ENCODE data around the gene FHOD3.

FHOD3 gene

DNA sequence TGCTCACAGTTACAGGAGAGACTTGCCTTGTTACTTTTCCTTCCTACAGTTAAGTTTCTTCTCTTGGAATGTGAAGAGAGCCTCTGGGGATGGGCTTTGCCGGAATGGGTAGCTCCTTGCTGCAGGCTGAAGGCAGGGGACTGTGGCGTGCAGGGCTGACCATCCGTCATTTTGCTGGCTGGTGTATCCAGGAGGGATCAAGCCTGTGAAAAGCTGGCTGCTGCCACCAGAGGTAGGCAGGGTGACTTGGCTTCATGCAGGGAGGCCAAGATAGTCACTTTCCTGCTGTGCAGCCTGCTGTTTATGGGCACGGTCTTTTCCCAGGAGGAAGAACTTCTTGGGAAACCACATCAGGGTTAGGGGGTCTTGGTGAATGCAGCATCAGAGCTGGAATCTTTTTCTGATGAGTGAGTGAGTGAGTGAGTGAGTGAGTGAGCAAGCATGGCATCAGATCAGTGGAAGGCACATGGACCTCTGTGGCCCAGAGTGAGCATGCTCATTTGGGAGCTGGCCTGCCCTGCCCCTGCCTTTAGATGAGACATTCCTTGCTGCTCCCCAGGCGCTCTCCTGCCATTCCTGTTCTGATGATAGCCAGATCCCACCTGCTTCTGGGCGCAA lies 33.0 kb downstream of the FHOD3 start:
- TF ChIP-seq, protein P1, sequence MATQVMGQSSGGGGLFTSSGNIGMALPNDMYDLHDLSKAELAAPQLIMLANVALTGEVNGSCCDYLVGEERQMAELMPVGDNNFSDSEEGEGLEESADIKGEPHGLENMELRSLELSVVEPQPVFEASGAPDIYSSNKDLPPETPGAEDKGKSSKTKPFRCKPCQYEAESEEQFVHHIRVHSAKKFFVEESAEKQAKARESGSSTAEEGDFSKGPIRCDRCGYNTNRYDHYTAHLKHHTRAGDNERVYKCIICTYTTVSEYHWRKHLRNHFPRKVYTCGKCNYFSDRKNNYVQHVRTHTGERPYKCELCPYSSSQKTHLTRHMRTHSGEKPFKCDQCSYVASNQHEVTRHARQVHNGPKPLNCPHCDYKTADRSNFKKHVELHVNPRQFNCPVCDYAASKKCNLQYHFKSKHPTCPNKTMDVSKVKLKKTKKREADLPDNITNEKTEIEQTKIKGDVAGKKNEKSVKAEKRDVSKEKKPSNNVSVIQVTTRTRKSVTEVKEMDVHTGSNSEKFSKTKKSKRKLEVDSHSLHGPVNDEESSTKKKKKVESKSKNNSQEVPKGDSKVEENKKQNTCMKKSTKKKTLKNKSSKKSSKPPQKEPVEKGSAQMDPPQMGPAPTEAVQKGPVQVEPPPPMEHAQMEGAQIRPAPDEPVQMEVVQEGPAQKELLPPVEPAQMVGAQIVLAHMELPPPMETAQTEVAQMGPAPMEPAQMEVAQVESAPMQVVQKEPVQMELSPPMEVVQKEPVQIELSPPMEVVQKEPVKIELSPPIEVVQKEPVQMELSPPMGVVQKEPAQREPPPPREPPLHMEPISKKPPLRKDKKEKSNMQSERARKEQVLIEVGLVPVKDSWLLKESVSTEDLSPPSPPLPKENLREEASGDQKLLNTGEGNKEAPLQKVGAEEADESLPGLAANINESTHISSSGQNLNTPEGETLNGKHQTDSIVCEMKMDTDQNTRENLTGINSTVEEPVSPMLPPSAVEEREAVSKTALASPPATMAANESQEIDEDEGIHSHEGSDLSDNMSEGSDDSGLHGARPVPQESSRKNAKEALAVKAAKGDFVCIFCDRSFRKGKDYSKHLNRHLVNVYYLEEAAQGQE (IDR thresholded peaks at IDR 0.05; ENCODE audit: insufficient read depth in 1 of 2, low read depth in 2 of 2, low read length in 2 of 2) = no peak
- no peak for TF ChIP-seq TAF1 (IDR thresholded peaks at IDR 0.05; ENCODE audit: borderline replicate concordance, insufficient read depth, low read length)
- no peak for TF ChIP-seq SIN3A (IDR thresholded peaks at IDR 0.05; ENCODE audit: borderline replicate concordance, insufficient read depth, low read length)
- TF ChIP-seq FOXP2 (optimal IDR thresholded peaks at IDR 0.05; ENCODE audit: borderline replicate concordance, extremely low read depth, extremely low read length, insufficient read depth) = no peak
- no peak for TF ChIP-seq POLR2AphosphoS5 (IDR thresholded peaks at IDR 0.05; ENCODE audit: low read depth, low read length)

DNA sequence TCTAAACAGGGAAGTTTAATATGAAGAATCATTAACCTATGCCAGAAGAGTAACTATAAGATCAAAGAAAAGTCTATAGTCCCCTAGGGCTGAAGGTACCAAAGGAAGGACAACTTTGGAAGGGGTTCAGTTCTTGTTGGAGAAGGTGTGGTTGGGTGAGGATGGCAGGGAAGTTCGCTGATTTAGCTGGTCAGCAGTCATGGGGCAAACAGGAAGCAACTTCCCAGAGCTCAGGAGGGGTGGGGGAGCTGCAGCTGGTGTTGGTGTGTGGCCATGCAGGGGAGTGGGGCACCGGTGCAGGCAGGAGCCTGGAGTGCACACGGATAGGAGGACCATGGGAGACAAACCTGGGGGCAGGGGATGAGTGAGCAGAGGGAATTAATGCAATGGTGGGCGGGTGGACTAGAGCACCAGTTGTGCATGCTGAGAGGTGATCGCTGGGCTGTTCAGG lies 34.0 kb downstream of the FHOD3 start:
- TF ChIP-seq TAF1 (IDR thresholded peaks at IDR 0.05; ENCODE audit: borderline replicate concordance, insufficient read depth, low read length) (no peak), POLR2AphosphoS5 (IDR thresholded peaks at IDR 0.05; ENCODE audit: low read depth, low read length) (no peak)

DNA sequence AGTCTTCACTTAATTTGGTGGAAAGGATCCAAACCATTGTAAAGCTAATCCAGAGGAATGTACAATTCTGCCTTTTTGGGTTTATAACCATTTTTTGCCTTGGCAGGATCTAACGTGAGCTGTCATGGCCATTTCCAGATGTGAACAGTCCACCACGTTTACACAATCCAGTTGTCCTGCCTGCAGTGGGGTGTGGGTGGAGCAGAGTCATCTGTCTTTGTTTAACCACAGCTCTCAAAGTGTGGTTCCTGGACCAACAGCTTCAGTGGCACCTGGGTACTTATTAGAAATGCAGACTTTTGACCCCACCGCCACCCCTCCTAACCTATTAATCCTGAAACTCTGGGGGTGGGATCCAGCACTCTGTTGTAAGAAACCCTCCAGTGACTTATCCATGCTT lies 35.9 kb downstream of the FHOD3 start:
- TF ChIP-seq, protein P1 (IDR thresholded peaks at IDR 0.05; ENCODE audit: insufficient read depth in 1 of 2, low read depth in 2 of 2, low read length in 2 of 2) = no peak
- TF ChIP-seq FOXP2 (optimal IDR thresholded peaks at IDR 0.05; ENCODE audit: borderline replicate concordance, extremely low read depth, extremely low read length, insufficient read depth) (no peak), SIN3A (IDR thresholded peaks at IDR 0.05; ENCODE audit: borderline replicate concordance, insufficient read depth, low read length) (no peak), TAF1 (IDR thresholded peaks at IDR 0.05; ENCODE audit: borderline replicate concordance, insufficient read depth, low read length) (no peak), POLR2AphosphoS5 (IDR thresholded peaks at IDR 0.05; ENCODE audit: low read depth, low read length) (no peak)

DNA sequence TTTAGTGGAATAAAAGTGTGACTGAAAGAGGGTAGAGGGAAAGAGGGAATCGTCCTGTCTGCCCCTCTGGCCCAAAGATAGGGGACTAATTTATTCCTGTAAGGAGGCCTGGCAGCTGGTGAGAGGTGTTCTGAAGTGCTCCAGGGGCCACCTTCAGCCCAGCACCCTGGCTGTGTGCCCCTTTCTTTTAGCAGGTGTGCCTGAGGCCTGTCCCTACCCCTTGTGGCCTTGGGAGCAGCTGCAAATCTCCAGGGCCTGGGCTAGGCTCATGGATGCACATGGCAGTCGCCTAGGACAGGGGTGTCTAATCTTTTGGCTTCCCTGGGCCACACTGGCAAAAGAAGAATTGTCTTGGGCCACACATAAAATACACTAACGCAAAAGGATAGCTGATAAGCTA lies 37.3 kb downstream of the FHOD3 start:
- TF ChIP-seq FOXP2 (optimal IDR thresholded peaks at IDR 0.05; ENCODE audit: borderline replicate concordance, extremely low read depth, extremely low read length, insufficient read depth) (no peak), SIN3A (IDR thresholded peaks at IDR 0.05; ENCODE audit: borderline replicate concordance, insufficient read depth, low read length) (no peak), POLR2AphosphoS5 (IDR thresholded peaks at IDR 0.05; ENCODE audit: low read depth, low read length) (no peak), TAF1 (IDR thresholded peaks at IDR 0.05; ENCODE audit: borderline replicate concordance, insufficient read depth, low read length) (no peak)
- TF ChIP-seq, protein P1 (IDR thresholded peaks at IDR 0.05; ENCODE audit: insufficient read depth in 1 of 2, low read depth in 2 of 2, low read length in 2 of 2) = no peak

DNA sequence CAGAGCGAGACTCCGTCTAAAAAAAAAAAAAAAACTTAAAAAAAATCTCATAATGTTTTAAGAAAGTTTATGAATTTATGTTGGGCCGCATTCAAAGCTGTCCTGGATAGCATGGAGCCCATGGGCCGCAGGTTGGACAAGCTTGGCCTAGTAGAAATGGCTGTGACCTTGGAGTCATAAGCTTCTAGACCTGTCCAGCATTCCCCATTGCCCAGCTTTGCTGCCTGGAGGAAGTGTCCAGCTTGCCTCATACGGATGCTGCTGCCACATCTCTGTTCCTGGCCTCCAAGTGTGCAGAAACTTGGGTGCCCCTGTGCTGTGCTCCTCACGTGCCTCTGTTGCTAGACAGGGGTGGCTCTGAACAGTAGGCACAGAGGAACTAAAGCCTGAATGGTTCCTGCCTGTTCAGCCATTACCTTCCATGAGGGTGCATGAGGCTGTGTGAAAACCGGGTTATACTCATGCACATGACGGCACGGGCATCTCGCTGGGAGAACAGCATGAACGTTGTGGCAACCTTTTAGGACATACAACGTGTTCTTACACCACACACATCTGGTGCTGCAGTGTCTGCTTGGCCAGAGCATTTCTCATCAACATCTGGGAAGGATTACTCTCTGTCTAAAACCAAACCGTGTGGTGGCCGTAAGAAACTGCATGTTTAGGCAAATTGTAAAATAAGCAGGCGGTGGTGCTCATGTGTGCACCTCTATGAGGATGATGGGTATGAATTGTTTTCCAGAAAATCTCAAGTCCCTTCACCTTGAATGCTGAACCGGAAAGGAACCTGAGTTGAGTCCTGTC lies 38.2 kb downstream of the FHOD3 start:
- TF ChIP-seq POLR2AphosphoS5 (IDR thresholded peaks at IDR 0.05; ENCODE audit: low read depth, low read length) = no peak
- no peak for TF ChIP-seq TAF1 (IDR thresholded peaks at IDR 0.05; ENCODE audit: borderline replicate concordance, insufficient read depth, low read length)
- TF ChIP-seq FOXP2 (optimal IDR thresholded peaks at IDR 0.05; ENCODE audit: borderline replicate concordance, extremely low read depth, extremely low read length, insufficient read depth) = no peak
- TF ChIP-seq, protein P1 (IDR thresholded peaks at IDR 0.05; ENCODE audit: insufficient read depth in 1 of 2, low read depth in 2 of 2, low read length in 2 of 2) = no peak
- no peak for TF ChIP-seq SIN3A (IDR thresholded peaks at IDR 0.05; ENCODE audit: borderline replicate concordance, insufficient read depth, low read length)

All from PFSK-1 (cell line).